Stomach (tissue), 9 donors: ENCODE measurements around the gene LCLAT1. TPM values are rescaled to one million over a fixed set of nuclear protein-coding genes. Genes with fewer than 3 reads are reported as not detected.
"Not testable (repeated sequence)": the region's sequence is repeated elsewhere in the genome, so short reads cannot be mapped to it uniquely, and the experiment has no call there.

Source experiments
- DNase-seq, 2 donors: peaks; one replicate each; pipeline versions ENCODE4 v3.0.0 to v3.0.0-alpha.2; 2013 to 2019
- H3K27ac ChIP-seq, 5 donors: fragments of 200-600 bp in 4 of 5; sonication (generic) in 4 of 5; one replicate each; pipeline ENCODE4 v1.5.1; 2013 to 2019; ENCODE audit warnings: mild to moderate bottlenecking in 1 of 5, moderate library complexity in 1 of 5
- H3K27me3 ChIP-seq, 3 donors: fragments of 200-600 bp; sonication (generic); one replicate each; pipeline ENCODE4 v1.5.1; 2017 to 2019; ENCODE audit warnings: mixed run types in 1 of 3
- H3K36me3 ChIP-seq, 4 donors: fragments of 200-600 bp; sonication (generic); 1 replicate in 3 of 4; 2 replicates in 1 of 4; pipeline ENCODE4 v1.5.1; 2016 to 2019
- H3K4me1 ChIP-seq, 4 donors: fragments of 200-600 bp; sonication (generic); one replicate each; pipeline ENCODE4 v1.5.1; 2016 to 2019
- H3K4me3 ChIP-seq, 4 donors: fragments of 200-600 bp; sonication (generic) in 3 of 4; one replicate each; pipeline ENCODE4 v1.5.1; 2016 to 2019; ENCODE audit warnings: mild to moderate bottlenecking in 1 of 4
- H3K9me3 ChIP-seq, 4 donors: fragments of 200-600 bp; sonication (generic); one replicate each; pipeline ENCODE4 v1.5.1; 2016 to 2019
- EP300 ChIP-seq: sonication (generic); formaldehyde crosslinking; IDR thresholded peaks from one replicate; pipeline ENCODE4 v1.6.1; 2017; ENCODE audit warnings: antibody characterized with exemption
- POLR2A ChIP-seq, 4 donors: fragments of 450-650 bp; IDR thresholded peaks; one replicate each; pipeline ENCODE4 v1.6.1; 2016; ENCODE audit warnings: antibody characterized with exemption in 4 of 4, control low read depth in 2 of 4, mild to moderate bottlenecking in 1 of 4, moderate library complexity in 1 of 4
- POLR2AphosphoS5 ChIP-seq, 3 donors: sonication (generic); formaldehyde crosslinking; IDR thresholded peaks; one replicate each; pipeline ENCODE4 v1.6.1; 2016; ENCODE audit warnings: antibody characterized with exemption in 3 of 3
- WGBS, 5 donors: extraction: QIAGEN DNeasy Blood & Tissue Kit in 3 of 5; methylation state at CpG; one replicate each; pipeline versions ENCODE4 v1.1.5 to v1.1.7; 2013 to 2018; 5-methylcytosine and 5-hydroxymethylcytosine counted together
- intact Hi-C: fragments of 100-400 bp; cut with DNase I; formaldehyde crosslinking; loops from one replicate; pipeline ENCODE4 v1.15.1; 2023; ENCODE audit warnings: low total_unique reads
- polyA plus RNA-seq, 3 donors: library from polyadenylated mRNA; stranded (reverse); fragments of 200-250 nt; gene quantifications; one replicate each; pipeline ENCODE4 v1.2.3, GENCODE V29; 2013
- total RNA-seq, 5 donors: library from RNA; depleted of rRNA; stranded (reverse); fragments of >200 nt; gene quantifications; one replicate each; pipeline versions ENCODE4 v1.1.0 to v1.2.3, GENCODE V29; 2014 to 2016
- TF ChIP-seq, protein P1 (sequence below), 7 experiments: fragments of 450-650 bp in 4 of 7; fragments of 200-600 bp in 3 of 7; sonication (generic) in 3 of 7; IDR thresholded peaks; one replicate each; pipeline ENCODE4 v1.5.1; 2016 to 2019; ENCODE audit warnings: antibody characterized with exemption in 7 of 7, control low read depth in 2 of 7, mild to moderate bottlenecking in 1 of 7
- donor health status: healthy with polysubstance abuse.
- donor health status: Bipolar disorder and iron deficiency.
- donor health status: healthy.

Gene LCLAT1
- total and polyA plus RNA-seq, 8 donors: 0.76 to 51.3 (median 12.5) TPM

- no peak for DNase-seq
- H3K36me3 ChIP-seq: peaks cover 0 to 17% (median 11%) of the 10 kb centered on the region in 4 donors
- H3K4me3 ChIP-seq: no peak overlapping the region
- H3K4me1 ChIP-seq: peaks cover 0 to 4% (median 1%) of the 10 kb centered on the region in 4 donors
- H3K27ac ChIP-seq: no peak overlapping the region
- WGBS, 5 donors: 77 to 89% (median 84%) methylated on average over 5 of the region's 5 CpGs
- intact Hi-C loops: no loop called here
- no peaks in the 10 kb centered on the region for H3K27me3 ChIP-seq
- H3K9me3 ChIP-seq: no peaks in the 10 kb centered on the region
- TF ChIP-seq POLR2A (IDR thresholded peaks at IDR 0.05) (no peak), EP300 (no peak), POLR2AphosphoS5 (IDR thresholded peaks at IDR 0.05) (no peak)
- TF ChIP-seq, protein P1, sequence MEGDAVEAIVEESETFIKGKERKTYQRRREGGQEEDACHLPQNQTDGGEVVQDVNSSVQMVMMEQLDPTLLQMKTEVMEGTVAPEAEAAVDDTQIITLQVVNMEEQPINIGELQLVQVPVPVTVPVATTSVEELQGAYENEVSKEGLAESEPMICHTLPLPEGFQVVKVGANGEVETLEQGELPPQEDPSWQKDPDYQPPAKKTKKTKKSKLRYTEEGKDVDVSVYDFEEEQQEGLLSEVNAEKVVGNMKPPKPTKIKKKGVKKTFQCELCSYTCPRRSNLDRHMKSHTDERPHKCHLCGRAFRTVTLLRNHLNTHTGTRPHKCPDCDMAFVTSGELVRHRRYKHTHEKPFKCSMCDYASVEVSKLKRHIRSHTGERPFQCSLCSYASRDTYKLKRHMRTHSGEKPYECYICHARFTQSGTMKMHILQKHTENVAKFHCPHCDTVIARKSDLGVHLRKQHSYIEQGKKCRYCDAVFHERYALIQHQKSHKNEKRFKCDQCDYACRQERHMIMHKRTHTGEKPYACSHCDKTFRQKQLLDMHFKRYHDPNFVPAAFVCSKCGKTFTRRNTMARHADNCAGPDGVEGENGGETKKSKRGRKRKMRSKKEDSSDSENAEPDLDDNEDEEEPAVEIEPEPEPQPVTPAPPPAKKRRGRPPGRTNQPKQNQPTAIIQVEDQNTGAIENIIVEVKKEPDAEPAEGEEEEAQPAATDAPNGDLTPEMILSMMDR (IDR thresholded peaks at IDR 0.05): no peak
Observed at GRCh38 chr2:30639836-30640235, 192.8 kb downstream of the LCLAT1 start.

DNA sequence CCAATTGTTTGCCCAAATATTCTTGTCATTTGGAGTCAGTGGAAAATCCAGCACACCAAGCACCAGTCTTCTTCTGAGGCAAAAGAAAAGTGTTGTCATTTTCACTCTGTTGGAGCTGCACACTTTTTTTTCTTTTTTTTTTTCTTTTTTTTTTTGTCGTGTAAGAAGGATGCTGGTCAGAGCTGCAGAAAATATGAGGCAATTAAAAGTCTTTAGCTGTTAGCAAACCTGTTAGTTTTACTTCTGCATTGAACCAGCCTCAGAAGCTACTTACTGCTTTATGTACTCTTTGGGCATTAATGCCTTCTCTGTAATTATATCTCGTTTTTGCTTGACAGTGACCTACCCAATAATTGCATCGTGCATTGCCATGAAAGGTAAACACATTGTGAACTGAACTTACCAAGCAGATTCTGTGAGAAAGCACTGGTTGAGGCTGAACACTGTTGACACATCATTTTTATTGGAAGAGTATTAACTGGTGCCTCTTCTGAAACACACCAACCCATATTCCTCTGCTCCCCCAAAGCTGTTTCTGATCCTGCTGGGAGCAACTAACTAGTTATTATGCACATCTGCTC lies 194.8 kb downstream of the LCLAT1 start:
- peaks cover 0 to 17% (median 11%) of the 10 kb centered on the region in 4 donors for H3K36me3 ChIP-seq
- intact Hi-C loops: no loop called here
- no peak for TF ChIP-seq EP300
- TF ChIP-seq, protein P1 (IDR thresholded peaks at IDR 0.05): no peak
- no peak for TF ChIP-seq POLR2A (IDR thresholded peaks at IDR 0.05)
- no peak for TF ChIP-seq POLR2AphosphoS5 (IDR thresholded peaks at IDR 0.05)
- H3K27ac ChIP-seq: no peak overlapping the region
- WGBS, 5 donors: 41 to 75% (median 66%) methylated on average over 3 of the region's 3 CpGs
- DNase-seq: no peak
- no peaks in the 10 kb centered on the region for H3K27me3 ChIP-seq
- H3K9me3 ChIP-seq: no peaks in the 10 kb centered on the region
- no peak overlapping the region for H3K4me3 ChIP-seq
- peaks cover 0 to 4% (median 1%) of the 10 kb centered on the region in 4 donors for H3K4me1 ChIP-seq

- 71 to 73% methylated on average over 3 of the region's 4 CpGs; no CpG with 5 or more reads in 3 of the 5 donors for WGBS, 5 donors
- intact Hi-C loops, H3K9me3 ChIP-seq, H3K4me1 ChIP-seq, H3K27ac ChIP-seq, H3K4me3 ChIP-seq, H3K27me3 ChIP-seq, DNase-seq: not testable (repeated sequence)
- peaks cover 0 to 17% (median 11%) of the 10 kb centered on the region in 4 donors for H3K36me3 ChIP-seq
Observed at GRCh38 chr2:30643013-30643412, 196.0 kb downstream of the LCLAT1 start.

GRCh38 chr2:30643674-30644073 lies 196.6 kb downstream of the LCLAT1 start:
- no peaks in the 10 kb centered on the region for H3K9me3 ChIP-seq
- no peak overlapping the region for H3K27ac ChIP-seq
- H3K4me3 ChIP-seq: no peak overlapping the region
- no peak for DNase-seq
- intact Hi-C loops: no loop called here
- H3K36me3 ChIP-seq: peaks cover 0 to 17% (median 11%) of the 10 kb centered on the region in 4 donors
- TF ChIP-seq EP300 (no peak), POLR2AphosphoS5 (IDR thresholded peaks at IDR 0.05) (no peak), POLR2A (IDR thresholded peaks at IDR 0.05) (no peak)
- TF ChIP-seq, protein P1 (IDR thresholded peaks at IDR 0.05): no peak
- WGBS, 5 donors: 28 to 51% (median 33%) methylated on average over 3 of the region's 3 CpGs
- no peaks in the 10 kb centered on the region for H3K27me3 ChIP-seq
- H3K4me1 ChIP-seq: peaks cover 0 to 4% (median 1%) of the 10 kb centered on the region in 4 donors

GRCh38 chr2:30645081-30645744 lies 198.2 kb downstream of the LCLAT1 start:
- Histone ChIP-seq H3K9me3 (no peaks in the 10 kb centered on the region), H3K27ac (no peak overlapping the region), H3K36me3 (peaks cover 0 to 12% (median 7%) of the 10 kb centered on the region in 4 donors), H3K4me3 (no peak overlapping the region), H3K4me1 (peaks cover 0 to 4% (median 1%) of the 10 kb centered on the region in 4 donors), H3K27me3 (no peaks in the 10 kb centered on the region)
- no peak for DNase-seq
- intact Hi-C loops: no loop called here
- TF ChIP-seq, protein P1 (IDR thresholded peaks at IDR 0.05): no peak
- TF ChIP-seq EP300 (no peak), POLR2AphosphoS5 (IDR thresholded peaks at IDR 0.05) (no peak), POLR2A (IDR thresholded peaks at IDR 0.05) (no peak)
- 95 to 99% (median 96%) methylated on average over 3 of the region's 3 CpGs for WGBS, 5 donors
